ENCODE measurements around the gene KLK6. TPM values are rescaled to one million over a fixed set of nuclear protein-coding genes. Genes with fewer than 3 reads are reported as not detected.

KLK6 gene
- total and polyA plus RNA-seq, 2 donors (not counting 3 experiments of a cell fraction or from before 2014, with no cell fraction given), result 0.12 TPM; not detected in 1

- POLR2A ChIA-PET, result no interaction called here
- H3K27ac ChIP-seq (ENCODE audit: insufficient read depth, low read depth, low read length), result no peak overlapping the region
- no peaks in the 10 kb centered on the region for H3K9me1 ChIP-seq (replicated peaks; ENCODE audit: control insufficient read depth, extremely low read depth, insufficient read depth, low read length)
- no peaks in the 10 kb centered on the region for H3K4me1 ChIP-seq (ENCODE audit: control insufficient read depth, extremely low read depth, insufficient read depth, low read length)
- FAIRE-seq (no peak), DNase-seq (ENCODE audit: low read depth, low spot score) (no peak)
- CTCF ChIA-PET, result interaction anchor here (1.1 kb wide), 1 partner anchor 37 kb away, joined by 3 read pairs; no protein-coding TSS in a partner anchor
- H3K4me2 ChIP-seq (ENCODE audit: insufficient read depth, low read length), result no peak overlapping the region
- no peaks in the 10 kb centered on the region for H3K36me3 ChIP-seq (ENCODE audit: control insufficient read depth in 2 of 2, extremely low read depth in 1 of 2, insufficient read depth in 2 of 2, low read length in 2 of 2)
- no peaks in the 10 kb centered on the region for H4K20me1 ChIP-seq (replicated peaks; ENCODE audit: control insufficient read depth, extremely low read depth, insufficient read depth, low read length)
- BruUV-seq (replicated peaks), result no TSS peak
- H3K27me3 ChIP-seq (ENCODE audit: control insufficient read depth in 2 of 2, insufficient read depth in 2 of 2, low read length in 2 of 2), result no peaks in the 10 kb centered on the region
- H3K4me3 ChIP-seq (replicated peaks in 1 of 3; ENCODE audit: insufficient read depth in 1 of 3, low read depth in 1 of 3, low read length in 3 of 3), result no peak overlapping the region
- no peaks in the 10 kb centered on the region for H3K9me3 ChIP-seq (replicated peaks; ENCODE audit: control insufficient read depth, insufficient read depth, low read length)
- H3K79me2 ChIP-seq (ENCODE audit: control insufficient read depth, insufficient read depth, low read length), result no peaks in the 10 kb centered on the region
- no peak overlapping the region for H3K9ac ChIP-seq (replicated peaks; ENCODE audit: extremely low read depth, insufficient read depth, low read length)
- dilution Hi-C loops (cut with MboI; ENCODE audit: extremely low pct_ligation_motif_present, low sequenced_read_pairs), result no loop called here
- intact Hi-C loops (cut with micrococcal nuclease), result no loop called here
- H2AFZ ChIP-seq (ENCODE audit: low read depth, low read length), result no peak overlapping the region
- no peak for TF ChIP-seq FOS (IDR thresholded peaks at IDR 0.05; ENCODE audit: borderline replicate concordance, insufficient read depth, low read length)
- TF ChIP-seq MYC (IDR thresholded peaks at IDR 0.05; ENCODE audit: low read depth, low read length), result no peak
- no peak for TF ChIP-seq GATA2 (IDR thresholded peaks at IDR 0.05; ENCODE audit: insufficient read depth, insufficient read length, low read depth, low read length)
- no peak for TF ChIP-seq POLR2A (IDR thresholded peaks at IDR 0.05; ENCODE audit: low read depth, low read length)
- TF ChIP-seq, protein P1, sequence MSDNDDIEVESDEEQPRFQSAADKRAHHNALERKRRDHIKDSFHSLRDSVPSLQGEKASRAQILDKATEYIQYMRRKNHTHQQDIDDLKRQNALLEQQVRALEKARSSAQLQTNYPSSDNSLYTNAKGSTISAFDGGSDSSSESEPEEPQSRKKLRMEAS (IDR thresholded peaks at IDR 0.05; ENCODE audit: insufficient read depth, insufficient read length), result no peak
- TF ChIP-seq POLR2AphosphoS5 (IDR thresholded peaks at IDR 0.05; ENCODE audit: insufficient read depth, low read depth, low read length), result no peak
- no peak for TF ChIP-seq JUN (IDR thresholded peaks at IDR 0.05; ENCODE audit: borderline replicate concordance, insufficient read depth, insufficient read length, low read depth)
- TF ChIP-seq, protein P2, sequence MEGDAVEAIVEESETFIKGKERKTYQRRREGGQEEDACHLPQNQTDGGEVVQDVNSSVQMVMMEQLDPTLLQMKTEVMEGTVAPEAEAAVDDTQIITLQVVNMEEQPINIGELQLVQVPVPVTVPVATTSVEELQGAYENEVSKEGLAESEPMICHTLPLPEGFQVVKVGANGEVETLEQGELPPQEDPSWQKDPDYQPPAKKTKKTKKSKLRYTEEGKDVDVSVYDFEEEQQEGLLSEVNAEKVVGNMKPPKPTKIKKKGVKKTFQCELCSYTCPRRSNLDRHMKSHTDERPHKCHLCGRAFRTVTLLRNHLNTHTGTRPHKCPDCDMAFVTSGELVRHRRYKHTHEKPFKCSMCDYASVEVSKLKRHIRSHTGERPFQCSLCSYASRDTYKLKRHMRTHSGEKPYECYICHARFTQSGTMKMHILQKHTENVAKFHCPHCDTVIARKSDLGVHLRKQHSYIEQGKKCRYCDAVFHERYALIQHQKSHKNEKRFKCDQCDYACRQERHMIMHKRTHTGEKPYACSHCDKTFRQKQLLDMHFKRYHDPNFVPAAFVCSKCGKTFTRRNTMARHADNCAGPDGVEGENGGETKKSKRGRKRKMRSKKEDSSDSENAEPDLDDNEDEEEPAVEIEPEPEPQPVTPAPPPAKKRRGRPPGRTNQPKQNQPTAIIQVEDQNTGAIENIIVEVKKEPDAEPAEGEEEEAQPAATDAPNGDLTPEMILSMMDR (IDR thresholded peaks at IDR 0.05; ENCODE audit: extremely low read depth in 1 of 2, insufficient read depth in 1 of 2, low read depth in 1 of 2, low read length in 2 of 2), result no peak
- TF ChIP-seq EZH2 (IDR thresholded peaks at IDR 0.05; ENCODE audit: borderline replicate concordance, low read depth, low read length, severe bottlenecking), result no peak
These were observed 10.4 kb upstream of the KLK6 start for GRCh38 chr19:50979758-50980157.

Measured in endothelial cell of umbilical vein (primary cell).